ENCODE results near the gene MLEC.

MLEC gene

DNA sequence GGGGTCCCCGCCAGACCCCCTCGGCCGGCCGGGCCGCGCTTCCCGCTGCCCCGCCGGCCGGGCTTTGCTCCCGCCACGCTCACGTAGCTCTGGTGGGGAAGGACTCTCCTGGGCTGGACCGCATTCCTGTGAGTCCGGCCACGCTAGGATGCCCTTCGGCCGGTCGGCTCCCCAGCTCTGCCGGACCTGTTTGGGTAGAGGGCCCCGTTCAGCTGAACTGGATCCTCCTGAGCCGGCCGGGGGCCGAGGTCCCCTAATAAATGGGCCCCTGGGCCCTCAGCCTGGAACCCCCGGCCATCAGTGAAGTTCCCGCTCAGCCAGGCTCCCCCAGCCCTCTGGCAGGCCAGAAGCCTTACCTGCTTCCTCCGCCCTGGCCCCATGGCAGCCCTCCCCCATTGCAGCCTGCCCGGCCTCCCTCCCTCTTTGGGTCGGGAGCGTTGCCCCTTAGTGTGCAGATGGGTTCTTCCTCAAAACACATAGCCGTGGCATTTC is 23.9 kb downstream of the MLEC start:
- peak overlapping the region; percentile 23; the same call in 1 of the 2 replicates for H2AFZ ChIP-seq (ENCODE audit: low read length)
- no peaks in the 10 kb centered on the region for H3K9me3 ChIP-seq (replicated peaks; ENCODE audit: insufficient read depth, low read length)
- no peak overlapping the region for H3K27ac ChIP-seq (ENCODE audit: low read length)
- H3K79me2 ChIP-seq (ENCODE audit: low read length): peaks cover 11% of the 10 kb centered on the region
- H3K9ac ChIP-seq (ENCODE audit: low read length): peak overlapping the region; percentile 65
- H3F3A ChIP-seq (ENCODE audit: insufficient read depth, low read length): no peaks in the 10 kb centered on the region
- peak overlapping the region; percentile 68 for H3K4me3 ChIP-seq (ENCODE audit: low read length)
- H3K4me1 ChIP-seq (ENCODE audit: low read length): peaks cover 5% of the 10 kb centered on the region; the same call in 1 of the 2 replicates
- peak overlapping the region; percentile 77 for H3K4me2 ChIP-seq (ENCODE audit: low read depth, low read length)
- TF ChIP-seq EZH2 (optimal IDR thresholded peaks at IDR 0.05; ENCODE audit: low read depth, low read length) (no peak), EZH2phosphoT487 (IDR thresholded peaks at IDR 0.05; ENCODE audit: low read length) (no peak)
- TF ChIP-seq, protein P1, sequence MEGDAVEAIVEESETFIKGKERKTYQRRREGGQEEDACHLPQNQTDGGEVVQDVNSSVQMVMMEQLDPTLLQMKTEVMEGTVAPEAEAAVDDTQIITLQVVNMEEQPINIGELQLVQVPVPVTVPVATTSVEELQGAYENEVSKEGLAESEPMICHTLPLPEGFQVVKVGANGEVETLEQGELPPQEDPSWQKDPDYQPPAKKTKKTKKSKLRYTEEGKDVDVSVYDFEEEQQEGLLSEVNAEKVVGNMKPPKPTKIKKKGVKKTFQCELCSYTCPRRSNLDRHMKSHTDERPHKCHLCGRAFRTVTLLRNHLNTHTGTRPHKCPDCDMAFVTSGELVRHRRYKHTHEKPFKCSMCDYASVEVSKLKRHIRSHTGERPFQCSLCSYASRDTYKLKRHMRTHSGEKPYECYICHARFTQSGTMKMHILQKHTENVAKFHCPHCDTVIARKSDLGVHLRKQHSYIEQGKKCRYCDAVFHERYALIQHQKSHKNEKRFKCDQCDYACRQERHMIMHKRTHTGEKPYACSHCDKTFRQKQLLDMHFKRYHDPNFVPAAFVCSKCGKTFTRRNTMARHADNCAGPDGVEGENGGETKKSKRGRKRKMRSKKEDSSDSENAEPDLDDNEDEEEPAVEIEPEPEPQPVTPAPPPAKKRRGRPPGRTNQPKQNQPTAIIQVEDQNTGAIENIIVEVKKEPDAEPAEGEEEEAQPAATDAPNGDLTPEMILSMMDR (IDR thresholded peaks at IDR 0.05; ENCODE audit: low read length): no peak
- H3K36me3 ChIP-seq (replicated peaks; ENCODE audit: insufficient read depth, low read length): no peaks in the 10 kb centered on the region
- H3K9me2 ChIP-seq (replicated peaks; ENCODE audit: insufficient read depth, low read length): no peaks in the 10 kb centered on the region
- no peaks in the 10 kb centered on the region for H4K20me1 ChIP-seq (ENCODE audit: insufficient read depth, low read length)
- H3K27me3 ChIP-seq (replicated peaks; ENCODE audit: insufficient read depth, low read length): no peaks in the 10 kb centered on the region
- DNase-seq: peak; percentile 7

DNA sequence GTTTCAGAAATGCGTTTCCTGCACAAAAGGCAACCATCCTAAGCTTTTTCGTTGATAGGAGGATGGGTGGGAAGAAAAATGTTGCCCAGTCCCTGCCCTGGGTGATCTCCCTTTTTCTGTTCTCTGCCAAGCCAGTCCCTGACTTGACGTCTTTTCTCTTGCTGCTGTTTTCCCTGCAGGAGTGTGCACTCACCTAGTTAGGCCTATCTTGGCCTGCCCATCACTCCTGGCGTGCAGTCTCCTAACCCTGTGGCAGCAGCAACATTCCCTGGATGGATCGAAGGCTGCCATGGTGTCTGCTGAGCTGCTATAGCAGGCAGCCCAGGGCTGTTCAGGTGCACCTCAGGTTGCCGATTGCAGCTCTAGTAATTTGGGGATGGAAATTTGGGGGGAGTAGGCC is 24.5 kb downstream of the MLEC start:
- Histone ChIP-seq H3K4me3 (ENCODE audit: low read length) (peak overlapping the region; percentile 68), H3K27me3 (replicated peaks; ENCODE audit: insufficient read depth, low read length) (no peaks in the 10 kb centered on the region), H3K4me2 (ENCODE audit: low read depth, low read length) (peak overlapping the region; percentile 77), H3K79me2 (ENCODE audit: low read length) (peaks cover 11% of the 10 kb centered on the region), H3K9me3 (replicated peaks; ENCODE audit: insufficient read depth, low read length) (no peaks in the 10 kb centered on the region), H3K9me2 (replicated peaks; ENCODE audit: insufficient read depth, low read length) (no peaks in the 10 kb centered on the region), H3K36me3 (replicated peaks; ENCODE audit: insufficient read depth, low read length) (no peaks in the 10 kb centered on the region), H4K20me1 (ENCODE audit: insufficient read depth, low read length) (no peaks in the 10 kb centered on the region), H3K4me1 (ENCODE audit: low read length) (peaks cover 5% of the 10 kb centered on the region; the same call in 1 of the 2 replicates), H3F3A (ENCODE audit: insufficient read depth, low read length) (no peaks in the 10 kb centered on the region), H3K9ac (ENCODE audit: low read length) (peak overlapping the region; percentile 65; the same call in 1 of the 2 replicates), H2AFZ (ENCODE audit: low read length) (peak overlapping the region; percentile 23; the same call in 1 of the 2 replicates), H3K27ac (ENCODE audit: low read length) (no peak overlapping the region)
- no peak for DNase-seq
- no peak for TF ChIP-seq EZH2phosphoT487 (IDR thresholded peaks at IDR 0.05; ENCODE audit: low read length)
- TF ChIP-seq, protein P1 (IDR thresholded peaks at IDR 0.05; ENCODE audit: low read length): no peak
- TF ChIP-seq EZH2 (optimal IDR thresholded peaks at IDR 0.05; ENCODE audit: low read depth, low read length): no peak

DNA sequence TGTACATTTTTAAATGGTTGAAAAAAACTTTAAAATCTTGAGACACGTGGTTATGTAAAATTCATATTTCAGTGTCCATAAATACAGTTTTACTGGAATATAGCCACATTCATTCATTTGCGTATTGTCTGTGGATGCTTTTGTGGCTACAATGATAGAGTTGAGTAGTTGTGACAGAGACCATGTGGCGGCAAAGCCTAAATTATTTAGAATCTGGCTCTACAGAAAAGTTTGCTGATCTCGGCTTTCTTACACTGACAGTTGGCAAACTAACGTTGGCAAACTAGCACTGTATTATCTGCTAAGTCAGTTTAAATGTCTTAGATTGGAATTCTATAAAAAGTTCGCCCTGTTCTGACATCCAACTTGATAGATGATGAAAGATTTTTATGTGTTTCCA is 25.7 kb downstream of the MLEC start:
- DNase-seq: no peak
- no peaks in the 10 kb centered on the region for H3K9me2 ChIP-seq (replicated peaks; ENCODE audit: insufficient read depth, low read length)
- no peak for TF ChIP-seq EZH2 (optimal IDR thresholded peaks at IDR 0.05; ENCODE audit: low read depth, low read length)
- no peak overlapping the region for H2AFZ ChIP-seq (ENCODE audit: low read length)
- H3K4me1 ChIP-seq (ENCODE audit: low read length): peaks cover 5% of the 10 kb centered on the region; the same call in 1 of the 2 replicates
- no peaks in the 10 kb centered on the region for H3K9me3 ChIP-seq (replicated peaks; ENCODE audit: insufficient read depth, low read length)
- H3K4me2 ChIP-seq (ENCODE audit: low read depth, low read length): no peak overlapping the region
- no peaks in the 10 kb centered on the region for H3K36me3 ChIP-seq (replicated peaks; ENCODE audit: insufficient read depth, low read length)
- H3K27ac ChIP-seq (ENCODE audit: low read length): no peak overlapping the region
- no peak overlapping the region for H3K4me3 ChIP-seq (ENCODE audit: low read length)
- no peaks in the 10 kb centered on the region for H4K20me1 ChIP-seq (ENCODE audit: insufficient read depth, low read length)
- H3K27me3 ChIP-seq (replicated peaks; ENCODE audit: insufficient read depth, low read length): no peaks in the 10 kb centered on the region
- H3F3A ChIP-seq (ENCODE audit: insufficient read depth, low read length): no peaks in the 10 kb centered on the region
- no peak overlapping the region for H3K9ac ChIP-seq (ENCODE audit: low read length)
- H3K79me2 ChIP-seq (ENCODE audit: low read length): peaks cover 11% of the 10 kb centered on the region

DNA sequence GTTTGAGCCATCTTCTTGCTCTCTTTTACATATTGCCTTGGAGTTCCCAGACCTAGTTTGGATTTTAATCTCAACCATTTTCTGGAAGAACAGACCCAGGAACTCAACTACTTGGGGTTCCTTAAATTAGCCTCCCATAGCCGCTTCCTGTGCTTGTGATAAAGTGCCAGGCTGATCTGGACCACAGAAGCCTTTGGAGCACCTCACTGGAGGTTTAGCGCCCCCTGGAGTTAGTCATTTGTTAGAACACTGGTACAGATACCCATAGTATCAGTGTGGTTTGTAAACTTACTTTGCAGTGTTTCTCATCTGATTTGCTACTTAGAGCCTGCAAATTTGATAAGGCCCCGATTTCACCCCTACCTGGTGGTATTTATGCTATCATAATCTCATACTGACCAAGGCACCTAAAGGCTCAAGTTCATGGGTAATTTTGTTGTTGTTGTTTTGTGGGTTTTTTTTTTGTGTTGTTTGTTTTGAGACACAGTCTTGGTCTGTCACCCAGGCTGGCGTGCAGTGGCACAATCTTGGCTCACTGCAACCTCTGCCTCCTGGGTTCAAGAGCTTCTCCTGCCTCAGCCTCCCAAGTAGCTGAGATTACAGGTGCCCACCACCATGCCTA is 27.0 kb downstream of the MLEC start:
- Histone ChIP-seq H3K79me2 (ENCODE audit: low read length) (peaks cover 11% of the 10 kb centered on the region), H3K9me2 (replicated peaks; ENCODE audit: insufficient read depth, low read length) (no peaks in the 10 kb centered on the region), H2AFZ (ENCODE audit: low read length) (no peak overlapping the region), H3K27ac (ENCODE audit: low read length) (no peak overlapping the region), H3K9ac (ENCODE audit: low read length) (no peak overlapping the region), H3K4me1 (ENCODE audit: low read length) (peaks cover 5% of the 10 kb centered on the region; the same call in 1 of the 2 replicates), H3K27me3 (replicated peaks; ENCODE audit: insufficient read depth, low read length) (no peaks in the 10 kb centered on the region), H3K36me3 (replicated peaks; ENCODE audit: insufficient read depth, low read length) (no peaks in the 10 kb centered on the region), H3F3A (ENCODE audit: insufficient read depth, low read length) (no peaks in the 10 kb centered on the region), H4K20me1 (ENCODE audit: insufficient read depth, low read length) (no peaks in the 10 kb centered on the region), H3K4me2 (ENCODE audit: low read depth, low read length) (no peak overlapping the region), H3K4me3 (ENCODE audit: low read length) (no peak overlapping the region), H3K9me3 (replicated peaks; ENCODE audit: insufficient read depth, low read length) (no peaks in the 10 kb centered on the region)
- DNase-seq: peak; percentile 69
- TF ChIP-seq EZH2phosphoT487 (IDR thresholded peaks at IDR 0.05; ENCODE audit: low read length): no peak
- TF ChIP-seq, protein P1 (IDR thresholded peaks at IDR 0.05; ENCODE audit: low read length): peak; percentile 68
